Lower leg skin (tissue), 3 donors: ENCODE data around the gene MAP3K15.

Experiments
- CTCF ChIP-seq, 3 donors: fragments of 450-650 bp; IDR thresholded peaks; one replicate each; pipeline ENCODE4 v1.5.1; 2016; ENCODE audit warnings: antibody characterized with exemption in 3 of 3, mild to moderate bottlenecking in 3 of 3, moderate library complexity in 2 of 3
- POLR2A ChIP-seq, 2 donors: fragments of 450-650 bp; IDR thresholded peaks; one replicate each; pipeline ENCODE4 v1.6.1; 2016 to 2017; ENCODE audit warnings: antibody characterized with exemption in 2 of 2, mild to moderate bottlenecking in 1 of 2, moderate library complexity in 1 of 2

GRCh38 chrX:19517965-19518364 lies 2.7 kb upstream of the MAP3K15 start:
- TF ChIP-seq POLR2A (IDR thresholded peaks at IDR 0.05) (no peak), CTCF (IDR thresholded peaks at IDR 0.05) (no peak)
